ENCODE data around the gene USP43. TPM values are rescaled to one million over a fixed set of nuclear protein-coding genes. Genes with fewer than 3 reads are reported as not detected.

The USP43 gene
- total and polyA plus RNA-seq, 10 of the 15 experiments (the other 5 are each of a cell fraction or from before 2014, with no cell fraction given): 0.94 TPM; not detected in 9

GRCh38 chr17:9728005-9728404 is 82.7 kb downstream of the USP43 start:
- intact Hi-C loops (cut with micrococcal nuclease; ENCODE audit: unreplicated experiment) (loop anchor here (2.0 kb wide), 1 partner anchor 41 kb away; no protein-coding TSS in a partner anchor), in situ Hi-C loops (cut with MboI) (no loop called here)
- H3K27ac ChIP-seq (ENCODE audit: control insufficient read depth, insufficient read depth): no peak overlapping the region
- no peak overlapping the region for H3K4me2 ChIP-seq (ENCODE audit: control insufficient read depth, insufficient read depth)
- DNase-seq (ENCODE audit: low read depth, low spot score): no peak
- no peak for ATAC-seq
- no peaks in the 10 kb centered on the region for H3K36me3 ChIP-seq (ENCODE audit: control insufficient read depth in 2 of 2, insufficient read depth in 2 of 2, low read length in 1 of 2)
- ChIA-PET RAD21 (ENCODE audit: unreplicated experiment) (interaction anchor here (1.2 kb wide), 1 partner anchor 41 kb away, joined by 8 read pairs; no protein-coding TSS in a partner anchor), POLR2A (no interaction called here), SMC1A (ENCODE audit: uncharacterized antibody, unreplicated experiment) (no interaction called here), CTCF (interaction anchor here (1.1 to 2.0 kb wide), 3 partner anchors 40 to 150 kb away, joined by 3 to 7 read pairs (median 5); no protein-coding TSS in a partner anchor)
- no peaks in the 10 kb centered on the region for H3K79me2 ChIP-seq (ENCODE audit: control insufficient read depth, insufficient read depth, low read length)
- H3K27me3 ChIP-seq (replicated peaks in 1 of 2; ENCODE audit: control insufficient read depth in 2 of 2, insufficient read depth in 2 of 2, low read length in 1 of 2): no peaks in the 10 kb centered on the region; a peak in 2 of 4 replicates
- H3K4me1 ChIP-seq (ENCODE audit: control insufficient read depth, insufficient read depth, low read length): no peaks in the 10 kb centered on the region
- TF ChIP-seq YBX1 (IDR thresholded peaks at IDR 0.05) (no peak), LARP7 (IDR thresholded peaks at IDR 0.05) (no peak), PAX5 (IDR thresholded peaks at IDR 0.05; ENCODE audit: borderline replicate concordance, low read depth, low read length) (no peak), POLR2AphosphoS5 (IDR thresholded peaks at IDR 0.05; ENCODE audit: low read length) (no peak), BHLHE40 (IDR thresholded peaks at IDR 0.05; ENCODE audit: borderline replicate concordance in 1 of 2, low read depth in 2 of 2, low read length in 1 of 2) (no peak), CBX5 (IDR thresholded peaks at IDR 0.05; ENCODE audit: low read depth) (no peak), MTA3 (IDR thresholded peaks at IDR 0.05; ENCODE audit: borderline replicate concordance, low read length) (no peak)
- no peak overlapping the region for H3K4me3 ChIP-seq
- WGBS (ENCODE audit: insufficient coverage, insufficient replicate concordance, low lambda C conversion rate, missing lambda C conversion rate): 39% methylated on average over 18 of the region's 18 CpGs
- no peak overlapping the region for H2AFZ ChIP-seq (ENCODE audit: control insufficient read depth, low read depth, low read length)
- H4K20me1 ChIP-seq (ENCODE audit: control insufficient read depth, insufficient read depth): no peaks in the 10 kb centered on the region
- H3K9ac ChIP-seq (ENCODE audit: control insufficient read depth, insufficient read depth, low read length): no peak overlapping the region
- no peaks in the 10 kb centered on the region for H3K9me3 ChIP-seq (replicated peaks; ENCODE audit: control insufficient read depth, insufficient read depth, low read length)
- no TSS peak for BruUV-seq (replicated peaks)
- no peak for FAIRE-seq

- Histone ChIP-seq H3K79me2 (ENCODE audit: control insufficient read depth, insufficient read depth, low read length) (no peaks in the 10 kb centered on the region), H3K4me3 (no peak overlapping the region), H4K20me1 (ENCODE audit: control insufficient read depth, insufficient read depth) (no peaks in the 10 kb centered on the region), H2AFZ (ENCODE audit: control insufficient read depth, low read depth, low read length) (no peak overlapping the region), H3K27ac (ENCODE audit: control insufficient read depth, insufficient read depth) (no peak overlapping the region), H3K27me3 (replicated peaks in 1 of 2; ENCODE audit: control insufficient read depth in 2 of 2, insufficient read depth in 2 of 2, low read length in 1 of 2) (no peaks in the 10 kb centered on the region; a peak in 2 of 4 replicates), H3K4me2 (ENCODE audit: control insufficient read depth, insufficient read depth) (no peak overlapping the region), H3K36me3 (ENCODE audit: control insufficient read depth in 2 of 2, insufficient read depth in 2 of 2, low read length in 1 of 2) (no peaks in the 10 kb centered on the region), H3K4me1 (ENCODE audit: control insufficient read depth, insufficient read depth, low read length) (no peaks in the 10 kb centered on the region), H3K9me3 (replicated peaks; ENCODE audit: control insufficient read depth, insufficient read depth, low read length) (no peaks in the 10 kb centered on the region), H3K9ac (ENCODE audit: control insufficient read depth, insufficient read depth, low read length) (no peak overlapping the region)
- intact Hi-C loops (cut with micrococcal nuclease; ENCODE audit: unreplicated experiment) (loop anchor here (2.0 kb wide), 1 partner anchor 40 kb away; no protein-coding TSS in a partner anchor), in situ Hi-C loops (cut with MboI) (no loop called here)
- BruUV-seq (replicated peaks): no TSS peak
- FAIRE-seq: no peak
- no peak for ATAC-seq
- SMC1A ChIA-PET (ENCODE audit: uncharacterized antibody, unreplicated experiment): no interaction called here
- no peak for DNase-seq (ENCODE audit: low read depth, low spot score)
- WGBS (ENCODE audit: insufficient coverage, insufficient replicate concordance, low lambda C conversion rate, missing lambda C conversion rate): 29% methylated on average over 12 of the region's 12 CpGs
- POLR2A ChIA-PET: no interaction called here
- CTCF ChIA-PET: interaction anchor here (0.6 to 1.4 kb wide), 4 partner anchors 17 to 170 kb away, joined by 3 to 7 read pairs (median 4); no protein-coding TSS in a partner anchor
- RAD21 ChIA-PET (ENCODE audit: unreplicated experiment): interaction anchor here (0.5 to 1.2 kb wide), 2 partner anchors 40 to 881 kb away, joined by 3 to 8 read pairs; no protein-coding TSS in a partner anchor
- TF ChIP-seq SRF (IDR thresholded peaks at IDR 0.05; ENCODE audit: low read depth in 2 of 2, low read length in 2 of 2) (no peak), HDAC6 (IDR thresholded peaks at IDR 0.05; ENCODE audit: unreplicated experiment) (no peak), MLLT1 (IDR thresholded peaks at IDR 0.05) (no peak), CBFB (IDR thresholded peaks at IDR 0.05; ENCODE audit: low read depth) (no peak), CBX3 (IDR thresholded peaks at IDR 0.05; ENCODE audit: borderline replicate concordance, low read depth) (no peak), NR2C2 (IDR thresholded peaks at IDR 0.05; ENCODE audit: borderline replicate concordance, control insufficient read depth, insufficient read length, low read depth) (no peak)
Observed at GRCh38 chr17:9728564-9728963, 83.2 kb downstream of the USP43 start.
